K562 (cell line): ENCODE measurements around the gene BTBD2. TPM values are rescaled to one million over a fixed set of nuclear protein-coding genes. Genes with fewer than 3 reads are reported as not detected.

Experiments
- ATAC-seq: fragments of 200-7000 bp; cut with Tn5 transposase; 3 replicates; pipeline ENCODE4 v1.9.1; 2020; ENCODE audit warnings: moderate library complexity
- BruUV-seq: library from RNA; stranded (reverse); fragments of 400-500 nt; replicated peaks from 2 replicates; lab custom pipeline; 2021; lab: Mats Ljungman, UMichigan
- CTCF ChIA-PET: fragments of 300-600 bp; formaldehyde crosslinking; extraction: SDS; loops from one replicate; lab custom pipeline; 2021; ENCODE audit warnings: low intra/inter-chr PET ratio; lab: Yijun Ruan, JAX
- POLR2A ChIA-PET: fragments of 300-600, 350-650 bp; sonication (Branson Sonifier 250); formaldehyde crosslinking; extraction: SDS; loops from one replicate; lab custom pipeline; 2021; ENCODE audit warnings: antibody characterized with exemption, inconsistent platforms; lab: Yijun Ruan, JAX
- DNase-seq, 4 experiments: peaks; one replicate each; pipeline versions ENCODE4 v3.0.0 to v3.0.0-alpha.2; 2011 to 2018; ENCODE audit warnings: low spot score in 3 of 4, mixed read lengths in 3 of 4; ENCODE audit errors: extremely low read depth in 1 of 4
- FAIRE-seq: peaks from 2 replicates; lab custom pipeline; 2011; peaks lifted over from hg19 to GRCh38; lab: Jason Lieb, UNC
- H2AFZ ChIP-seq: 2 replicates; pipeline ENCODE4 v1.6.0; 2011; ENCODE audit warnings: low read depth, low read length, control low read depth, inconsistent platforms
- H3K27ac ChIP-seq: fragments of 200-600 bp; 3 replicates; pipeline ENCODE4 v1.8.0; 2011; ENCODE audit warnings: low read depth, mild to moderate bottlenecking, control low read depth, inconsistent platforms, low read length, moderate library complexity, mixed read lengths; ENCODE audit errors: extremely low read depth
- H3K27me3 ChIP-seq, 2 experiments: fragments of 300-600 bp in 1 of 2; 2 replicates in 1 of 2; 3 replicates in 1 of 2; pipeline versions ENCODE4 v1.6.0 to v1.8.0; 2011; ENCODE audit warnings: inconsistent platforms in 2 of 2, low read length in 2 of 2, mild to moderate bottlenecking in 1 of 2, mixed read lengths in 1 of 2, moderate library complexity in 1 of 2; ENCODE audit not compliant: control insufficient read depth in 2 of 2, insufficient read depth in 2 of 2
- H3K36me3 ChIP-seq: fragments of 300-600 bp; 3 replicates; pipeline ENCODE4 v1.8.0; 2011; ENCODE audit warnings: mild to moderate bottlenecking, low read length, inconsistent platforms; ENCODE audit not compliant: control insufficient read depth, insufficient read depth
- H3K4me1 ChIP-seq, 2 experiments: fragments of 200-600 bp in 1 of 2; replicated peaks in 1 of 2; 2 replicates in 1 of 2; 3 replicates in 1 of 2; pipeline versions ENCODE4 v1.5.1 to v1.8.0; 2011; ENCODE audit warnings: inconsistent platforms in 2 of 2, low read length in 2 of 2, mild to moderate bottlenecking in 1 of 2, mixed read lengths in 1 of 2, moderate library complexity in 1 of 2; ENCODE audit not compliant: control insufficient read depth in 2 of 2, insufficient read depth in 2 of 2
- H3K4me2 ChIP-seq: 2 replicates; pipeline ENCODE4 v1.6.1; 2011; ENCODE audit warnings: low read length, control low read depth, inconsistent platforms, mixed read lengths; ENCODE audit not compliant: insufficient read depth
- H3K4me3 ChIP-seq: fragments of 200-600 bp; sonication (generic), shearing (Covaris generic); 2 replicates; pipeline ENCODE4 v1.5.1; 2016; ENCODE audit warnings: control low read depth, inconsistent platforms
- H3K79me2 ChIP-seq: fragments of 200-600 bp; 3 replicates; pipeline ENCODE4 v1.8.0; 2011; ENCODE audit warnings: low read length, inconsistent platforms; ENCODE audit not compliant: control insufficient read depth, insufficient read depth
- H3K9ac ChIP-seq, 2 experiments: 2 replicates each; pipeline versions ENCODE4 v1.6.0 to v1.6.1; 2011; ENCODE audit warnings: low read depth in 2 of 2, low read length in 2 of 2, control low read depth in 1 of 2, inconsistent platforms in 1 of 2, mild to moderate bottlenecking in 1 of 2, mixed read lengths in 1 of 2; ENCODE audit not compliant: insufficient read depth in 1 of 2
- H3K9me1 ChIP-seq: one replicate; pipeline ENCODE4 v1.6.0; 2011; ENCODE audit warnings: inconsistent platforms, mild to moderate bottlenecking, low read length, moderate library complexity; ENCODE audit not compliant: control insufficient read depth, insufficient read depth
- H3K9me3 ChIP-seq: replicated peaks from 2 replicates; pipeline ENCODE4 v1.5.1; 2011; ENCODE audit warnings: low read depth, low read length, inconsistent platforms; ENCODE audit not compliant: control insufficient read depth, insufficient read depth
- H4K20me1 ChIP-seq: replicated peaks from 2 replicates; pipeline ENCODE4 v1.6.1; 2011; ENCODE audit warnings: low read length, inconsistent platforms, mixed read lengths; ENCODE audit not compliant: control insufficient read depth, insufficient read depth
- DIDO1 ChIP-seq: fragments of 450-650 bp; IDR thresholded peaks from 2 replicates; pipeline ENCODE4 v1.6.1; 2016; ENCODE audit warnings: low read depth, missing biosample characterization, missing genetic modification characterization
- IFI16 ChIP-seq: fragments of 250-450 bp; sonication (Bioruptor Pico); IDR thresholded peaks from 2 replicates; pipeline ENCODE4 v2.1.2; 2022; ENCODE audit warnings: mild to moderate bottlenecking, inconsistent platforms
- MYBL2 ChIP-seq, 2 experiments: fragments of 450-650 bp in 1 of 2; sonication (generic) in 1 of 2; formaldehyde crosslinking in 1 of 2; IDR thresholded peaks; 2 replicates each; pipeline versions ENCODE4 v1.6.1 to v1.8.1; 2017 to 2022; ENCODE audit warnings: borderline replicate concordance in 1 of 2, inconsistent platforms in 1 of 2, low read depth in 1 of 2, mild to moderate bottlenecking in 1 of 2, missing genetic modification reagents in 1 of 2, moderate library complexity in 1 of 2
- POLR2G ChIP-seq: fragments of 200-400 bp; formaldehyde crosslinking; IDR thresholded peaks from 2 replicates; pipeline ENCODE4 v1.6.1; 2017; ENCODE audit warnings: low read depth, mild to moderate bottlenecking, antibody characterized with exemption, low read length, moderate library complexity
- PTTG1 ChIP-seq: fragments of 450-650 bp; IDR thresholded peaks from 2 replicates; pipeline ENCODE4 v1.6.1; 2016; ENCODE audit warnings: low read depth, mild to moderate bottlenecking, missing genetic modification characterization, missing compliant biosample characterization
- SMAD2 ChIP-seq: fragments of 150-350 bp; IDR thresholded peaks from 2 replicates; pipeline ENCODE4 v1.6.1; 2014; ENCODE audit warnings: low read depth, mild to moderate bottlenecking, low read length
- TAL1 ChIP-seq: fragments of 450-650 bp; IDR thresholded peaks from 2 replicates; pipeline ENCODE4 v1.6.1; 2016; ENCODE audit warnings: mild to moderate bottlenecking
- WGBS: fragments of 100-300 bp; shearing (Covaris generic); methylation state at CpG from one replicate; pipeline ENCODE4 v1.1.6; 2016; ENCODE audit warnings: low coverage, mixed read lengths; ENCODE audit not compliant: insufficient coverage; ENCODE audit errors: missing lambda C conversion rate; 5-methylcytosine and 5-hydroxymethylcytosine counted together
- in situ Hi-C: fragments of 300-500 bp; cut with MboI; formaldehyde crosslinking; loops from 4 replicates; pipeline ENCODE4 v1.15.0; 2018; ENCODE audit warnings: inconsistent platforms, mixed read lengths
- intact Hi-C: fragments of 100-400 bp; cut with micrococcal nuclease; formaldehyde crosslinking; loops from 2 replicates; pipeline ENCODE4 v1.14.2; 2022
- polyA plus RNA-seq, 8 experiments: library from polyadenylated mRNA; depleted of rRNA in 4 of 8; stranded (reverse) in 5 of 8; unstranded in 3 of 8; fragments of >200 nt; fragmentation: Nextera tagmentation in 2 of 8; fragmentation: Illumina TruSeq in 1 of 8; extraction: Ambion mirVana in 2 of 8; extraction: Trizol in 1 of 8; gene quantifications; 2 replicates each; pipeline versions ENCODE4 v1.2.1 to v1.2.3, GENCODE V29; 2011 to 2014; ENCODE audit warnings: inconsistent platforms in 1 of 8, missing spikeins in 1 of 8
- total RNA-seq, 7 experiments: library from RNA; depleted of rRNA in 6 of 7; stranded (reverse); fragments of >200 nt in 6 of 7; fragmentation: Illumina TruSeq in 2 of 7; extraction: Trizol in 2 of 7; gene quantifications; 2 replicates each; pipeline versions ENCODE4 v1.2.1 to v1.2.3, GENCODE V29; 2011 to 2021; ENCODE audit warnings: low replicate concordance in 1 of 7
- TF ChIP-seq, protein P1 (sequence below): sonication (generic); formaldehyde crosslinking; IDR thresholded peaks from 2 replicates; pipeline ENCODE4 v1.8.1; 2023; ENCODE audit warnings: missing genetic modification reagents, mild to moderate bottlenecking, borderline replicate concordance

BTBD2 gene
- total and polyA plus RNA-seq, 9 of the 15 experiments (the other 6 are each of a cell fraction or from before 2014, with no cell fraction given) = 0.10 to 15.6 (median 6.9) TPM

DNA sequence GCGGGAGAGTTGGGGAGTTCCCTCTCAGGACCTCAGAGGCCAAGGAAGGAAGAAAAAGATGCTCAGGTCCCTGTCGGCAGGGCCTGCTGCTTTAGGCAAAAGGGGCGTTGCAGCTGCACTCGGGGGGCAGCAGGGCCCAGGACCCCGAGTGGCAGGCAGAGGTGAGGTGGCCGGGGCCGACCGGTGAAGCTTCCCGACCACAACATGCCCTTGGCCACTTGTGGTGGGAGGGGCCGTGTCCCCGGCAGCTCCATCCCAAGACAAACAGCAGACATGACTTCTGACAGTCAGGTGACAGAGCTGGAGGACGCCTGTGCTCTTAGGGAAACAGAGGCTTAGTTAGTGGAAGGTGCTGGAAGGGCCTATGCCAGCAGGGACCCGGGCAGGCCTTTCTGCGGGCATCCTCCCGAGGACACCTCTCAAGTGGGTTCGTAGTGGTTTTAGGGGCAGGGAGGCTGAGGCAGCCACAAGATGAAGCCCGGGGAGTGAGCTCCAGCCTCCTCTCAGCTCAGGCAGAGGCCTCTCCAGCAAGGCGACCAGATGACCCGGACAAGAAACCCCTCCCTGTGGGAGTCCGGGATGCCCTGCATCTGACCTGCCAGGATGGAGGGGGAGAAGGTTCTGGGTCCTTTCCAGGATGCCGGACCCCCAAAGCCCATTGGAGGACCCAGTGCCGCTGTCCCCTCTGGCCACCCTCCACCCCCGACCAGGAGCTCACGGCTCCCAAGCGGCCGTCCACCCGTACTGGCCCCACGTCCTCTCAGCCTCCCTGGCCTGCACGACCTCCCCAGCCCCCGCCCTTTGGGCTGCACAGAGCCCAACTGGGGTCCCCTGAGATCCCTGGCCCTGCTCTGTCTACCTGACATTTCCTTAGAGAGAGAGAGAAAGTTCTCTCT, 24.2 kb downstream of the BTBD2 start:
- Histone ChIP-seq H3K27me3 (no peaks in the 10 kb centered on the region), H3K27ac (no peak overlapping the region), H3K9me3 (no peaks in the 10 kb centered on the region), H3K4me3 (no peak overlapping the region), H3K36me3 (peaks cover 11% of the 10 kb centered on the region; the same call in 1 of the 3 replicates), H3K4me1 (peaks cover 0 to 45% of the 10 kb centered on the region in 2 experiments; a peak in 3 of 5 replicates), H3K4me2 (no peak overlapping the region), H3K9ac (no peak overlapping the region), H2AFZ (no peak overlapping the region), H3K79me2 (no peaks in the 10 kb centered on the region), H4K20me1 (no peaks in the 10 kb centered on the region; the same call in 1 of the 2 replicates), H3K9me1 (no peaks in the 10 kb centered on the region)
- ATAC-seq (no peak), FAIRE-seq (no peak), DNase-seq (no peak)
- peak; percentile 60; the same call in 1 of the 2 replicates for TF ChIP-seq POLR2G
- no peak for TF ChIP-seq DIDO1 (tag)
- TF ChIP-seq PTTG1 (tag) = no peak
- TF ChIP-seq, protein P1, sequence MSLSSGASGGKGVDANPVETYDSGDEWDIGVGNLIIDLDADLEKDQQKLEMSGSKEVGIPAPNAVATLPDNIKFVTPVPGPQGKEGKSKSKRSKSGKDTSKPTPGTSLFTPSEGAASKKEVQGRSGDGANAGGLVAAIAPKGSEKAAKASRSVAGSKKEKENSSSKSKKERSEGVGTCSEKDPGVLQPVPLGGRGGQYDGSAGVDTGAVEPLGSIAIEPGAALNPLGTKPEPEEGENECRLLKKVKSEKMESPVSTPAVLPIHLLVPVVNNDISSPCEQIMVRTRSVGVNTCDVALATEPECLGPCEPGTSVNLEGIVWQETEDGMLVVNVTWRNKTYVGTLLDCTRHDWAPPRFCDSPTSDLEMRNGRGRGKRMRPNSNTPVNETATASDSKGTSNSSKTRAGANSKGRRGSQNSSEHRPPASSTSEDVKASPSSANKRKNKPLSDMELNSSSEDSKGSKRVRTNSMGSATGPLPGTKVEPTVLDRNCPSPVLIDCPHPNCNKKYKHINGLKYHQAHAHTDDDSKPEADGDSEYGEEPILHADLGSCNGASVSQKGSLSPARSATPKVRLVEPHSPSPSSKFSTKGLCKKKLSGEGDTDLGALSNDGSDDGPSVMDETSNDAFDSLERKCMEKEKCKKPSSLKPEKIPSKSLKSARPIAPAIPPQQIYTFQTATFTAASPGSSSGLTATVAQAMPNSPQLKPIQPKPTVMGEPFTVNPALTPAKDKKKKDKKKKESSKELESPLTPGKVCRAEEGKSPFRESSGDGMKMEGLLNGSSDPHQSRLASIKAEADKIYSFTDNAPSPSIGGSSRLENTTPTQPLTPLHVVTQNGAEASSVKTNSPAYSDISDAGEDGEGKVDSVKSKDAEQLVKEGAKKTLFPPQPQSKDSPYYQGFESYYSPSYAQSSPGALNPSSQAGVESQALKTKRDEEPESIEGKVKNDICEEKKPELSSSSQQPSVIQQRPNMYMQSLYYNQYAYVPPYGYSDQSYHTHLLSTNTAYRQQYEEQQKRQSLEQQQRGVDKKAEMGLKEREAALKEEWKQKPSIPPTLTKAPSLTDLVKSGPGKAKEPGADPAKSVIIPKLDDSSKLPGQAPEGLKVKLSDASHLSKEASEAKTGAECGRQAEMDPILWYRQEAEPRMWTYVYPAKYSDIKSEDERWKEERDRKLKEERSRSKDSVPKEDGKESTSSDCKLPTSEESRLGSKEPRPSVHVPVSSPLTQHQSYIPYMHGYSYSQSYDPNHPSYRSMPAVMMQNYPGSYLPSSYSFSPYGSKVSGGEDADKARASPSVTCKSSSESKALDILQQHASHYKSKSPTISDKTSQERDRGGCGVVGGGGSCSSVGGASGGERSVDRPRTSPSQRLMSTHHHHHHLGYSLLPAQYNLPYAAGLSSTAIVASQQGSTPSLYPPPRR (CRISPR knock-in tag) = no peak
- no peak for TF ChIP-seq IFI16 (CRISPR knock-in tag)
- no peak for TF ChIP-seq MYBL2 (IDR thresholded peaks at IDR 0.05; ENCODE audit: low read depth)
- TF ChIP-seq MYBL2 (CRISPR knock-in tag; IDR thresholded peaks at IDR 0.05; ENCODE audit: borderline replicate concordance) = no peak
- no peak for TF ChIP-seq TAL1
- TF ChIP-seq SMAD2 = no peak
- in situ Hi-C loops (no loop called here), intact Hi-C loops (no loop called here)
- BruUV-seq = no TSS peak
- CTCF ChIA-PET = interaction anchor here (1.1 kb wide), 1 partner anchor 62 kb away, joined by 3 read pairs; no protein-coding TSS in a partner anchor
- POLR2A ChIA-PET = interaction anchor here (0.7 to 1.1 kb wide), 5 partner anchors 15 to 337 kb away, joined by 3 to 4 read pairs (median 3); no protein-coding TSS in a partner anchor
- WGBS = 71% methylated on average over 20 of the region's 30 CpGs
